Suppressor macrophage treated with lipopolysaccharide for 1 hour (primary cell): ENCODE results near the gene GPHN.

Experiments used
- DNase-seq, 3 donors: peaks; one replicate each; pipeline ENCODE4 v3.0.0-alpha.2; 2020 to 2022

Gene GPHN

GRCh38 chr14:66603945-66604344 lies 96.0 kb downstream of the GPHN start:
- no peak for DNase-seq

GRCh38 chr14:66606826-66607225 lies 98.9 kb downstream of the GPHN start:
- DNase-seq: no peak

- peak in 1 of 3 donors; percentile 6 for DNase-seq
Measured at GRCh38 chr14:66610154-66610563, 102.2 kb downstream of the GPHN start.

- no peak for DNase-seq
Measured at GRCh38 chr14:66613344-66613743, 105.4 kb downstream of the GPHN start.

GRCh38 chr14:66619952-66620351 lies 112.0 kb downstream of the GPHN start:
- DNase-seq: no peak

GRCh38 chr14:66623838-66624237 lies 115.9 kb downstream of the GPHN start:
- DNase-seq: no peak

GRCh38 chr14:66624336-66624937 lies 116.5 kb downstream of the GPHN start:
- DNase-seq: peak; percentile 47 to 50 (median 47)

- no peak for DNase-seq
Measured at GRCh38 chr14:66628636-66629035, 120.7 kb downstream of the GPHN start.

- DNase-seq: no peak
Measured at GRCh38 chr14:66629499-66629898, 121.6 kb downstream of the GPHN start.

- DNase-seq: no peak
Measured at GRCh38 chr14:66634876-66635275, 126.9 kb downstream of the GPHN start.

GRCh38 chr14:66635435-66635834 lies 127.5 kb downstream of the GPHN start:
- DNase-seq: no peak

GRCh38 chr14:66636240-66636639 lies 128.3 kb downstream of the GPHN start:
- no peak for DNase-seq

GRCh38 chr14:66638689-66639088 lies 130.7 kb downstream of the GPHN start:
- DNase-seq: peak in 1 of 3 donors; percentile 10

- no peak for DNase-seq
Measured at GRCh38 chr14:66641861-66642635, 134.1 kb downstream of the GPHN start.

GRCh38 chr14:66643344-66643743 lies 135.4 kb downstream of the GPHN start:
- no peak for DNase-seq

GRCh38 chr14:66645716-66646115 lies 137.8 kb downstream of the GPHN start:
- DNase-seq: no peak

GRCh38 chr14:66649498-66649897 lies 141.6 kb downstream of the GPHN start:
- no peak for DNase-seq

GRCh38 chr14:66650491-66650911 lies 142.6 kb downstream of the GPHN start:
- no peak for DNase-seq

GRCh38 chr14:66651536-66652220 lies 143.7 kb downstream of the GPHN start:
- DNase-seq: no peak

GRCh38 chr14:66652525-66653106 lies 144.7 kb downstream of the GPHN start:
- DNase-seq: no peak

- no peak for DNase-seq
Measured at GRCh38 chr14:66657780-66658179, 149.8 kb downstream of the GPHN start.

GRCh38 chr14:66662374-66662773 lies 154.4 kb downstream of the GPHN start:
- no peak for DNase-seq

- no peak for DNase-seq
Measured at GRCh38 chr14:66677780-66678179, 169.8 kb downstream of the GPHN start.

- no peak for DNase-seq
Measured at GRCh38 chr14:66680216-66680615, 172.3 kb downstream of the GPHN start.
